Spinal cord (tissue), 10 donors: ENCODE data around the gene VSTM4. TPM values are rescaled to one million over a fixed set of nuclear protein-coding genes. Genes with fewer than 3 reads are reported as not detected.
A peak's percentile ranks its signal among the peaks of the same experiment; 100 is the strongest.

ENCODE experiments used
- DNase-seq, 6 donors: peaks; one replicate each; pipeline versions ENCODE4 v3.0.0 to v3.0.0-alpha.2; 2013 to 2015; ENCODE audit warnings: low spot score in 6 of 6, low read depth in 4 of 6
- H3K27ac ChIP-seq: one replicate; pipeline ENCODE4 v1.5.1; 2013; ENCODE audit warnings: low read depth, low read length, control low read depth
- H3K27me3 ChIP-seq: one replicate; pipeline ENCODE4 v1.6.1; 2013; ENCODE audit warnings: low read length; ENCODE audit not compliant: control insufficient read depth, insufficient read depth
- H3K36me3 ChIP-seq: one replicate; pipeline ENCODE4 v1.6.1; 2013; ENCODE audit warnings: low read length; ENCODE audit not compliant: control insufficient read depth, insufficient read depth
- H3K4me1 ChIP-seq: one replicate; pipeline ENCODE4 v1.6.1; 2013; ENCODE audit warnings: low read length; ENCODE audit not compliant: control insufficient read depth, insufficient read depth
- H3K4me3 ChIP-seq: one replicate; pipeline ENCODE4 v1.5.1; 2013; ENCODE audit warnings: low read depth, low read length, control low read depth
- H3K9me3 ChIP-seq: one replicate; pipeline ENCODE4 v1.6.1; 2013; ENCODE audit warnings: low read length; ENCODE audit not compliant: control insufficient read depth, insufficient read depth
- WGBS: methylation state at CpG from one replicate; pipeline ENCODE4 v1.1.5; 2013; ENCODE audit warnings: missing lambda C conversion rate; ENCODE audit not compliant: insufficient coverage; 5-methylcytosine and 5-hydroxymethylcytosine counted together
- polyA plus RNA-seq, 2 donors: library from polyadenylated mRNA; unstranded; fragments of 120-200 nt; gene quantifications; one replicate each; pipeline ENCODE4 v1.2.1, GENCODE V29; 2013; ENCODE audit not compliant: insufficient read length in 2 of 2
- total RNA-seq, 2 donors: library from RNA; depleted of rRNA in 1 of 2; stranded (reverse); fragments of 120-200 nt in 1 of 2; fragments of >200 nt in 1 of 2; gene quantifications; one replicate each; pipeline versions ENCODE4 v1.2.3 to v1.2.4, GENCODE V29; 2013 to 2014
- donor health status: healthy.

VSTM4 gene
- total and polyA plus RNA-seq, 4 donors = 16.7 to 40.5 (median 24.6) TPM

- no peak overlapping the region for H3K4me3 ChIP-seq
- no peak overlapping the region for H3K27ac ChIP-seq
- H3K36me3 ChIP-seq = peaks cover 10% of the 10 kb centered on the region
- H3K27me3 ChIP-seq = no peaks in the 10 kb centered on the region
- H3K9me3 ChIP-seq = no peaks in the 10 kb centered on the region
- no peaks in the 10 kb centered on the region for H3K4me1 ChIP-seq
- DNase-seq = peak in 1 of 6 donors; percentile 69
- 33% methylated on average over 2 of the region's 4 CpGs for WGBS
Observed at GRCh38 chr10:49040601-49041000, 74.7 kb downstream of the VSTM4 start.

- H3K9me3 ChIP-seq = no peaks in the 10 kb centered on the region
- WGBS = 79% methylated on average over 5 of the region's 7 CpGs
- peaks cover 3% of the 10 kb centered on the region for H3K4me1 ChIP-seq
- H3K27me3 ChIP-seq = no peaks in the 10 kb centered on the region
- no peak overlapping the region for H3K4me3 ChIP-seq
- DNase-seq = no peak
- H3K36me3 ChIP-seq = peaks cover 13% of the 10 kb centered on the region
- no peak overlapping the region for H3K27ac ChIP-seq
Observed at GRCh38 chr10:49039409-49039808, 75.9 kb downstream of the VSTM4 start.

GRCh38 chr10:49038711-49039110 is 76.6 kb downstream of the VSTM4 start:
- Histone ChIP-seq H3K27ac (no peak overlapping the region), H3K4me3 (no peak overlapping the region), H3K27me3 (no peaks in the 10 kb centered on the region), H3K9me3 (no peaks in the 10 kb centered on the region), H3K4me1 (peaks cover 3% of the 10 kb centered on the region), H3K36me3 (peaks cover 13% of the 10 kb centered on the region)
- DNase-seq = no peak
- WGBS = 98% methylated on average over 5 of the region's 5 CpGs

- 93% methylated on average over 5 of the region's 7 CpGs for WGBS
- no peaks in the 10 kb centered on the region for H3K27me3 ChIP-seq
- peaks cover 13% of the 10 kb centered on the region for H3K36me3 ChIP-seq
- H3K4me1 ChIP-seq = peaks cover 3% of the 10 kb centered on the region
- DNase-seq = no peak
- H3K27ac ChIP-seq = no peak overlapping the region
- no peaks in the 10 kb centered on the region for H3K9me3 ChIP-seq
- H3K4me3 ChIP-seq = no peak overlapping the region
Observed at GRCh38 chr10:49037187-49037586, 78.1 kb downstream of the VSTM4 start.

- H3K4me3 ChIP-seq = no peak overlapping the region
- H3K36me3 ChIP-seq = peaks cover 15% of the 10 kb centered on the region
- no peaks in the 10 kb centered on the region for H3K9me3 ChIP-seq
- peaks cover 3% of the 10 kb centered on the region for H3K4me1 ChIP-seq
- DNase-seq = no peak
- no peaks in the 10 kb centered on the region for H3K27me3 ChIP-seq
- no peak overlapping the region for H3K27ac ChIP-seq
- WGBS = 90% methylated on average over 2 of the region's 3 CpGs
Observed at GRCh38 chr10:49036638-49037037, 78.7 kb downstream of the VSTM4 start.

GRCh38 chr10:49035920-49036319 is 79.4 kb downstream of the VSTM4 start:
- Histone ChIP-seq H3K27me3 (no peaks in the 10 kb centered on the region), H3K27ac (no peak overlapping the region), H3K4me1 (peaks cover 3% of the 10 kb centered on the region), H3K9me3 (no peaks in the 10 kb centered on the region), H3K36me3 (peaks cover 16% of the 10 kb centered on the region), H3K4me3 (no peak overlapping the region)
- no peak for DNase-seq
- WGBS = 100% methylated on average over 1 of the region's 8 CpGs

- H3K9me3 ChIP-seq = no peaks in the 10 kb centered on the region
- peaks cover 3% of the 10 kb centered on the region for H3K4me1 ChIP-seq
- H3K27ac ChIP-seq = no peak overlapping the region
- H3K27me3 ChIP-seq = no peaks in the 10 kb centered on the region
- no peak for DNase-seq
- WGBS = 82% methylated on average over 5 of the region's 6 CpGs
- peaks cover 19% of the 10 kb centered on the region for H3K36me3 ChIP-seq
- no peak overlapping the region for H3K4me3 ChIP-seq
Observed at GRCh38 chr10:49034925-49035324, 80.4 kb downstream of the VSTM4 start.

- Histone ChIP-seq H3K36me3 (peaks cover 17% of the 10 kb centered on the region), H3K27me3 (no peaks in the 10 kb centered on the region), H3K4me3 (no peak overlapping the region), H3K4me1 (peaks cover 3% of the 10 kb centered on the region), H3K27ac (no peak overlapping the region), H3K9me3 (no peaks in the 10 kb centered on the region)
- 100% methylated on average over 1 of the region's 1 CpG for WGBS
- DNase-seq = no peak
Observed at GRCh38 chr10:49033939-49034338, 81.4 kb downstream of the VSTM4 start.

GRCh38 chr10:49029666-49030065 is 85.7 kb downstream of the VSTM4 start:
- Histone ChIP-seq H3K36me3 (peaks cover 15% of the 10 kb centered on the region), H3K4me1 (peaks cover 5% of the 10 kb centered on the region), H3K27ac (no peak overlapping the region), H3K4me3 (no peak overlapping the region), H3K9me3 (no peaks in the 10 kb centered on the region), H3K27me3 (no peaks in the 10 kb centered on the region)
- DNase-seq = no peak
- no CpG with 5 or more reads among the region's 1 CpG for WGBS

GRCh38 chr10:49028639-49029038 is 86.7 kb downstream of the VSTM4 start:
- Histone ChIP-seq H3K36me3 (peaks cover 15% of the 10 kb centered on the region), H3K4me3 (no peak overlapping the region), H3K9me3 (no peaks in the 10 kb centered on the region), H3K27ac (no peak overlapping the region), H3K4me1 (peaks cover 5% of the 10 kb centered on the region), H3K27me3 (no peaks in the 10 kb centered on the region)
- DNase-seq = peak in 1 of 6 donors; percentile 50
- WGBS = no CpG with 5 or more reads among the region's 2 CpGs
